GM20000 (cell line): Measurements from ENCODE around the gene MAD1L1.

ENCODE experiments used
- DNase-seq: peaks from one replicate; pipeline ENCODE4 v3.0.0; 2012; ENCODE audit warnings: low spot score
- CTCF ChIP-seq: IDR thresholded peaks from 2 replicates; pipeline ENCODE4 v1.5.1; 2012; ENCODE audit warnings: mild to moderate bottlenecking, control low read depth; ENCODE audit errors: extremely low read depth, missing control alignments

The MAD1L1 gene

GRCh38 chr7:2019461-2019710, 213.4 kb downstream of the MAD1L1 start:
- no peak for DNase-seq
- TF ChIP-seq CTCF: no peak

GRCh38 chr7:2018569-2019460, 213.9 kb downstream of the MAD1L1 start:
- TF ChIP-seq CTCF: no peak
- no peak for DNase-seq

GRCh38 chr7:2017914-2018568, 214.7 kb downstream of the MAD1L1 start:
- DNase-seq: no peak

GRCh38 chr7:2017481-2017891, 215.3 kb downstream of the MAD1L1 start:
- DNase-seq: no peak
- no peak for TF ChIP-seq CTCF

More at GRCh38 chr7:2017914-2018568, 214.7 kb downstream of the MAD1L1 start:
- no peak for TF ChIP-seq CTCF

GRCh38 chr7:2016761-2017480, 215.8 kb downstream of the MAD1L1 start:
- DNase-seq: no peak
- TF ChIP-seq CTCF: no peak

- TF ChIP-seq CTCF: no peak
These were observed 216.6 kb downstream of the MAD1L1 start for GRCh38 chr7:2016021-2016631.

More at GRCh38 chr7:2016021-2016631, 216.6 kb downstream of the MAD1L1 start:
- DNase-seq: no peak
